ENCODE measurements around the gene SFN.
A peak's percentile ranks its signal among the peaks of the same experiment; 100 is the strongest.
"Not testable (repeated sequence)": the region's sequence is repeated elsewhere in the genome, so short reads cannot be mapped to it uniquely, and the experiment has no call there.

Gene SFN

DNA sequence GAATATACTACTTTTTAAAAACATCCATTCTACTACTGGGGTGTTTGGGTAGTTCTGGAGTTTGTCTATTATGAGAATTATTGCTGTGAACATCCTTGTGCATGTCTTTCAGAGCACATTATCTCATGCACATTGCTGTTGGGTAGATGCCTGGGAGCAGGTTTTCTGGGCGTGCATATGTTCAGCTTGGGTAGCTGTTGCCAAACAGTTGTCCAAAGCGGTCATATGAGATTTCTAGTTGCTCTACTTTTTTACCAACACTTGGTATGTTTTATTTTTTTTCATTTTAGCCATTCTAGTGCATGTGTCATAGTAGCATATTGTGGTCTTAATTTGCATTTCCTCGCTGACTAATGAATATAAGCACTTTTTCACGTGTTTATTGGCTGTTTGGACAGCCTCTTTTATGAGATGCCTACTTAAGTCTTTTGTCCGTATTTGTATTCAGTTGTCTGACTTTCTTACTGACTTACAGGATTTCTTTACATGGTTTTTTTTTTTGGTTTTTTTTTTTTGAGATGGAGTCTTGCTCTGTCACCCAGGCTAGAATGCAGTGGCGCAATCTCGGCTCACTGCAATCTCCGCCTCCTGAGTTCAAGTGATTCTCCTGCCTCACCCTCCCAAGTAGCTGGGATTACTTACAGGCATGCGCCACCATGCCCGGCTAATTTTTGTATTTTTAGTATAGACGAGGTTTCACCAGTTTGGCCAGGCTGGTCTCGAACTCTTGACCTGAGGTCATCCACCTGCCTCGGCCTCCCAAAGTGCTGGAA is 18.3 kb upstream of the SFN start:
- DNase-seq (ENCODE audit: low spot score) = no peak
- TF ChIP-seq, protein P1, sequence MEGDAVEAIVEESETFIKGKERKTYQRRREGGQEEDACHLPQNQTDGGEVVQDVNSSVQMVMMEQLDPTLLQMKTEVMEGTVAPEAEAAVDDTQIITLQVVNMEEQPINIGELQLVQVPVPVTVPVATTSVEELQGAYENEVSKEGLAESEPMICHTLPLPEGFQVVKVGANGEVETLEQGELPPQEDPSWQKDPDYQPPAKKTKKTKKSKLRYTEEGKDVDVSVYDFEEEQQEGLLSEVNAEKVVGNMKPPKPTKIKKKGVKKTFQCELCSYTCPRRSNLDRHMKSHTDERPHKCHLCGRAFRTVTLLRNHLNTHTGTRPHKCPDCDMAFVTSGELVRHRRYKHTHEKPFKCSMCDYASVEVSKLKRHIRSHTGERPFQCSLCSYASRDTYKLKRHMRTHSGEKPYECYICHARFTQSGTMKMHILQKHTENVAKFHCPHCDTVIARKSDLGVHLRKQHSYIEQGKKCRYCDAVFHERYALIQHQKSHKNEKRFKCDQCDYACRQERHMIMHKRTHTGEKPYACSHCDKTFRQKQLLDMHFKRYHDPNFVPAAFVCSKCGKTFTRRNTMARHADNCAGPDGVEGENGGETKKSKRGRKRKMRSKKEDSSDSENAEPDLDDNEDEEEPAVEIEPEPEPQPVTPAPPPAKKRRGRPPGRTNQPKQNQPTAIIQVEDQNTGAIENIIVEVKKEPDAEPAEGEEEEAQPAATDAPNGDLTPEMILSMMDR (IDR thresholded peaks at IDR 0.05; ENCODE audit: extremely low read depth, missing control alignments) = no peak

DNA sequence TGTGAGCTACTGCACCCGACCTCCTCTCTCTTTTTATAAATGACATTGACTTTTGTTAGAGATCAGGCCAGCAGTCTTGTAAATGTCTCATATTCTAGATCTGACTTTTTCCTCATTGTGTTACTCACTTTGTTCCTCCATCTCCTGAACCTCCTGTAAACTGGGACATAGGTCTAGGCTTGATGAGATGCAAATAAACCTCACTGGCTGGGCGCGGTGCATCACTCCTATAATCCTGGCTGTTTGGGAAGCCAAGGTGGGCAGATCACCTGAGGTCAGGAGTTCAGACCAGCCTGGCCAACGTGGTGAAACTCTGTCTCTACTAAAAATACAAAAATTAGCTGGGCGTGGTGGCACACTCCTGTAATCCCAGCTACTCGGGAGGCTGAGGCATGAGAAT is 15.1 kb upstream of the SFN start:
- not testable (repeated sequence) for DNase-seq (ENCODE audit: low spot score)

- no peak for DNase-seq (ENCODE audit: low spot score)
- TF ChIP-seq, protein P1 (IDR thresholded peaks at IDR 0.05; ENCODE audit: extremely low read depth, missing control alignments) = no peak
Observed at GRCh38 chr1:26848499-26848898, 14.4 kb upstream of the SFN start.

- DNase-seq (ENCODE audit: low spot score) = no peak
- TF ChIP-seq, protein P1 (IDR thresholded peaks at IDR 0.05; ENCODE audit: extremely low read depth, missing control alignments) = no peak
Observed at GRCh38 chr1:26848941-26849774, 13.8 kb upstream of the SFN start.

DNA sequence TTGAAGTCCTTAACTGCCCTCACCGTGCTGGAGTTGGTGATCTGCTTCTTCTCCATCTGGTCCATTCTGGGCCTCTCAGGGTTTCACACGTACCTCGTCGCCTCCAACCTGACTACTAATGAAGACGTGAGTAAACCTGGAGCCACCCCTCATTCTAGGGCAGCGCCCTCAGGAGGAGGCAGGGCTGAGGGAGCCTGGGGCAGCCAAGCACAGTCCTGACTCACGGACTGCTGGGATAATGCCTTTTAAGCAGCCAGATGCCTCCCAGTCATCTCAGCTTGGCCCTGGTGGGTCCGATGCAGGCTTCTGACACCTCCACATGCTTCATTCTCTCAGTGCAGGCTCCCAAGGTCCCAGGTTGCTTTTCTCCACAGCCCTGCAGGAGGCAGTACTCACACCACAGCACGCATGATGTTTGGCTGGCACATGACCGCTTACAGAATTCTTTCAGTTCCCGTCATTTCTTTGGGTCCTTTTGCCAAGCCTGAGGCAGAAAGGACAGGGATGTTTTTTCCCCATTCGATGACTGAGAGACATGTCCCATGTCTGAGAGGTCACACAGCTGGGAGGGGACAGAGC is 11.8 kb upstream of the SFN start:
- no peak for DNase-seq (ENCODE audit: low spot score)
- TF ChIP-seq, protein P1 (IDR thresholded peaks at IDR 0.05; ENCODE audit: extremely low read depth, missing control alignments) = no peak

- TF ChIP-seq, protein P1 (IDR thresholded peaks at IDR 0.05; ENCODE audit: extremely low read depth, missing control alignments) = no peak
- no peak for DNase-seq (ENCODE audit: low spot score)
Observed at GRCh38 chr1:26852701-26853100, 10.2 kb upstream of the SFN start.

GRCh38 chr1:26853156-26853555 is 9.8 kb upstream of the SFN start:
- DNase-seq (ENCODE audit: low spot score) = peak; percentile 75

More at GRCh38 chr1:26853156-26853555, 9.8 kb upstream of the SFN start:
- TF ChIP-seq, protein P1 (IDR thresholded peaks at IDR 0.05; ENCODE audit: extremely low read depth, missing control alignments) = peak; percentile 76
